Stimulated activated CD8-positive, alpha-beta memory T cell treated with anti-CD3 and anti-CD28 coated beads, Interleukin-4, amount 100 ng/mL, for 24 hours (primary cell): ENCODE data around the gene AJM1.
"Not testable (repeated sequence)": the region's sequence is repeated elsewhere in the genome, so short reads cannot be mapped to it uniquely, and the experiment has no call there.

Experiments used
- DNase-seq: peaks from one replicate; pipeline ENCODE4 v3.0.0-alpha.2; 2020; ENCODE audit warnings: low read depth

Gene AJM1

DNA sequence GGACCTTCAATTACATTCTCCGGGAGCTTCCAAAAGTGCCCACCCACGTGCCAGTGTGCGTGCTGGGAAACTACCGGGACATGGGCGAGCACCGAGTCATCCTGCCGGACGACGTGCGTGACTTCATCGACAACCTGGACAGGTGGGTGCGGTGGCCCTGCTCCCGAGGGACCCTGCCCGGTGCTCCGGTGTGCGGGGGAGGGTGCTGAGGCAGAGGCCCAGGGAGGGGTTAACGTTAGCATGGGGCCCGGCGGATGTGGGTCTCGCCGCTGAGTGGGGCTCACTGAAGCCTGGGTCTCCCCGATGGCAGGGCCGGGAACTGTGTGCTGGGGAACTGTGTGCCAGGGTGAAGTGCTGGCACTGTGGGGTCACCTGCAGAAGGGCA lies 10.6 kb upstream of the AJM1 start:
- DNase-seq: no peak

DNA sequence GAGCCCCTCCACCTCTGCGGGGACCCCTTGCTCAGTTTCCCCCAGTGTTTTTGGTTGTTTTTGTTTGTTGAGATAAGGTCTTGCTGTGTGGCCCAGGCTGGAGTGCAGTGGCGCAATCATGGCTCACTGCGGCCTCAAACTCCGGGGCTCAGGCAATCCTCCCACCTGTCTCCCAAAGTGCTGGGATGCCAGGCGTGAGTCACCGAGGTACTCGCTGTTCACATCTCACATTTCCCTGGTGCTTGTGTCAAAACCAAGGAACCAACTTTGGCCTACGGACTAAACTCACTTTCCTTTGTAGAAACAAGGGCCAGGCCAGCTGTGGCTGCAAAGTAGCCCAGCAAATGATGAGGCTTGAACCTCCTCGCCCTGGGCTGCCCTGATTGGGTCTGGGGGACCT lies 9.7 kb upstream of the AJM1 start:
- no peak for DNase-seq

DNA sequence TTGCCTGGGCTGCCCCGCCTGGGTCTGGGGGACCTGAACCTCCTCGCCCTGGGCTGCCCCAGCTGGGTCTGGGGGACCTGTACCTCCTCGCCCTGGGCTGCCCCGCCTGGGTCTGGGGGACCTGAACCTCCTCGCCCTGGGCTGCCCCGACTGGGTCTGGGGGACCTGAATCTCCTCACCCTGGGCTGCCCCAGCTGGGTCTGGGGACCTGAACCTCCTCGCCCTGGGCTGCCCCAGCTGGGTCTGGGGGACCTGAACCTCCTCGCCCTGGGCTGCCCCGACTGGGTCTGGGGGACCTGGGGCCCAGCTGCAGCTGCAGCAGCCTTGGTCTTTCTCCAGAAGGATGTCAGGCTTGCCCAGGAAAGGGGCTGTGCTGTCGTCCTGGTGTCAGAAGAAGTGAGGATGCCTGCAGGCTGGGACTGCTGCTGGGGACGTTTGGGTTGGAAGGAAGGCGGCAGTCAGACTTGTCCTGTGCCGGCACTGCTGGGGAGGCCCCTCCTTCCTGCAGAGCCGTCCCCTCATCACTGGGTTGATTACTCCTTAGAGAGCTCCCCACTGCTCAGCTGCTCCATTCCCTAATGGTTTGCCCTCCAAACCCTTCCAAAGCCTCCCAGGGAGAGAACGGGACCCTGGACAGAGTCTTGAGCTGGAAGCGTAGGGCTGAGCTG lies 8.8 kb upstream of the AJM1 start:
- not testable (repeated sequence) for DNase-seq

DNA sequence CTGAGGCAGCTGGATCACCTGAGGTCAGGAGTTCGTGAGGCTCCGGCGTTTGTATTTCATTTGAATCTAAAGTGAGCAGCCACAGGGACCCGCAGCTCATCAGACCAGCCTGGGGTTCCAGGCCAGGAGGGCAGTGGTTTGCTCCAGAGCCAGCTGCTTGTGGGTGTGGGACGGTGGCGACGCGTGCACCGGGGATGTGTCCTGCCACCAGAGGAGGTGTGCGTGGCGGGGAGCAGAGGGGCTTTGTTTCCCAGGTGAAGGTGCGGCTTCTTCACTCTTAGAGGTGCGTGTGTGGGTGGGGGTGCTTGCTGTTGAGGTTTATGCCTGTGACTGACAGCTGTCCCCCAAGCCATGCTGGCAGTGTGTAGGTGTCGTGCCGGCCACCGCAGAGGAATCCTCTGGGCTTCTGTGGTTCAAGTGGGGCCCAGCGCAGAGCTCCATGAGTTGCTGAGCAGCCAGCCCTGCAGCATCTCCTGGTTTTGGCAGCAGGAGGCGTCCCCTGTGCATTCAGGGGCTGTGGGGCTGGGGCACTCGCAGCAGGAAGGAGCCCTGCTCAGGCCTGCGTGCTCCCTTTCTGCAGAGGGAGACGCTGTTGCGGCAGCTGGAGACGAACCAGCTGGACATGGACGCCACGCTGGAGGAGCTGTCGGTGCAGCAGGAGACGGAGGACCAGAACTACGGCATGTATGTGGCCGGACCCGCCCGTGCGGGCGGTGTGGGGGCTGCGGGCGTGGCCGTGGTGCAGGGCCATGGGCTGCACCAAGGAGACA lies 6.9 kb upstream of the AJM1 start:
- no peak for DNase-seq

DNA sequence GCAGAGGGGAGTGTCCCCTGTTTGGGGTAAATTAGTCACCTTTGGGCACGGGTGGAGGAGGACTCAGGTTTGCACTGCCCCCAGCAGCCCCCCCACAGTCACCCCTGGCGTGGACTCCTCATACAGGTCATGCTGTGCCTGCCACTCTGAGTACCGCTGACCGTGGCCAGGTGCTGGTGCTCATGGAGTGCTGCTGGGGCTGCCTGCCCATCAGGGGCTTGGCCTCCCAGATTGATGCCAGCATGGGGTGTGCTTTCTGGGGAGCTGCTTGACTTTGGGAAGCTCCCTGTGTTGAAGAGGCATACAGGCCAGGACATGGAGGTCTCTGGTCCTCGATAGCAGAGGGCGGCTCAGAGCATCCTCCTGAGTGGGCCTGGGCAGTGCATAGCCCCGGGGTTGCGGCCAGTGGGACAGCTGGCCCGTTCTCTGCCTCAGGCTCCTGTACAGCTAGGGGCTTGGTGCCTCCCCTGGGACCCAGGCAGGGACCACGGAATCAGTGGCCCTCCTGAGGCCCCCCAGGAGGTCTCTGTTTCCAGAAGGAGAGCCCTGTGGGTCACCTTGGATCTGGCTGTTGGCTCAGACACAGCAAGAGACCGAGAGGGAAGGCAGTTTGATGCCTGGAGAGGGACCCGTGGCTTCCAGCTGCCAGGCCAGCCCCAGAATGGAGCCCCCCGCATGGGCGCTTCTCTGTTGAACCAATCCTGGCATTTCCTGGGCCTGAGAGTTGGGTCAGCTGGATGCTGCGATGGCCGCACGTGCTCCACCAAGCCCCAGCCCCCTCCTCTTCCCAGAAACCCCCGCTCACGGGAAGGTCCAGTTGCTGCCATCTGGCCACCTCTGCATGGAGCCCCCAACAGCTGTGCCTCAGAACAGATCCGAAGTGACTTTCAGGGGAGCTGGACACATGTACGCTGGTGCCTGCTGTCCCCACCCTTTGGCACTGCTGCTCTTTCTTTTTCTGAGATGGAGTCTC lies 6.1 kb upstream of the AJM1 start:
- DNase-seq: no peak

DNA sequence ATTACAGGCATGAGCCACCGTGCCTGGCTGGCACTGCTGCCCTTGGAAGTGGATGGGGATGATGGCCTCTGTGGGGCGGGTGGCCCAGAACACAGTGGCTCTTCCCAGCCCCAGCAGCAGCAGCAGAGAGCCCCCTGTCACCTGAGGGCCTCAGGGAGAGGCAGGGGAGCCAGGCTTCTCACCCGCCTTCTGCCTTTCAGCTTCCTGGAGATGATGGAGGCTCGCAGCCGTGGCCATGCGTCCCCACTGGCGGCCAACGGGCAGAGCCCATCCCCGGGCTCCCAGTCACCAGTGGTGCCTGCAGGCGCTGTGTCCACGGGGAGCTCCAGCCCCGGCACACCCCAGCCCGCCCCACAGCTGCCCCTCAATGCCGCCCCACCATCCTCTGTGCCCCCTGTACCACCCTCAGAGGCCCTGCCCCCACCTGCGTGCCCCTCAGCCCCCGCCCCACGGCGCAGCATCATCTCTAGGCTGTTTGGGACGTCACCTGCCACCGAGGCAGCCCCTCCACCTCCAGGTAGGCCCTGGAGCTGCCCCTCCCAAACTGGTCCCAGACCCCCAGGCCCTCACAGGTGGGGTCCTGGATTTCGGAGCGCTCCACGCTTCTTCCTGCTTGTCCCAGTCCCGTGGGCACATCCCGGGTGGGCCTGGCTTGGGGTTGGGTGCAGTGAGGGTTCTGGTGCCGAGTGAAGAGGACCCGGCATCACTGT lies 5.0 kb upstream of the AJM1 start:
- DNase-seq: no peak

DNA sequence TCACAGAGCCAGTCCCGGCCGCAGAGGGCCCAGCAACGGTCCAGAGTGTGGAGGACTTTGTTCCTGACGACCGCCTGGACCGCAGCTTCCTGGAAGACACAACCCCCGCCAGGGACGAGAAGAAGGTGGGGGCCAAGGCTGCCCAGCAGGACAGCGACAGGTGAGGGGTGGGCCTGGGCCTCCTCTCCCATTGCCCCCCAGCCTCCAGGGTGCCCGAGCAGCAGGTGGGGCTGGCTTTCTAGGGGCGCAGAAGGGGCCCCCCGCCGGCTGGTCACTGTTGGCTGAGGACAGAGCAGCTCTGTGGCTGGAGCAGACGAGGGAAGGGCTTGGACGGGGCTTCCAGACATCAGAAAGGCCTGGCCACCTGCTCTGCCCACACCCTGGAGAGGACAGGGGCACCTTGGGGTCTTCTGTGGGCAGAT lies 4.4 kb upstream of the AJM1 start:
- not testable (repeated sequence) for DNase-seq

DNA sequence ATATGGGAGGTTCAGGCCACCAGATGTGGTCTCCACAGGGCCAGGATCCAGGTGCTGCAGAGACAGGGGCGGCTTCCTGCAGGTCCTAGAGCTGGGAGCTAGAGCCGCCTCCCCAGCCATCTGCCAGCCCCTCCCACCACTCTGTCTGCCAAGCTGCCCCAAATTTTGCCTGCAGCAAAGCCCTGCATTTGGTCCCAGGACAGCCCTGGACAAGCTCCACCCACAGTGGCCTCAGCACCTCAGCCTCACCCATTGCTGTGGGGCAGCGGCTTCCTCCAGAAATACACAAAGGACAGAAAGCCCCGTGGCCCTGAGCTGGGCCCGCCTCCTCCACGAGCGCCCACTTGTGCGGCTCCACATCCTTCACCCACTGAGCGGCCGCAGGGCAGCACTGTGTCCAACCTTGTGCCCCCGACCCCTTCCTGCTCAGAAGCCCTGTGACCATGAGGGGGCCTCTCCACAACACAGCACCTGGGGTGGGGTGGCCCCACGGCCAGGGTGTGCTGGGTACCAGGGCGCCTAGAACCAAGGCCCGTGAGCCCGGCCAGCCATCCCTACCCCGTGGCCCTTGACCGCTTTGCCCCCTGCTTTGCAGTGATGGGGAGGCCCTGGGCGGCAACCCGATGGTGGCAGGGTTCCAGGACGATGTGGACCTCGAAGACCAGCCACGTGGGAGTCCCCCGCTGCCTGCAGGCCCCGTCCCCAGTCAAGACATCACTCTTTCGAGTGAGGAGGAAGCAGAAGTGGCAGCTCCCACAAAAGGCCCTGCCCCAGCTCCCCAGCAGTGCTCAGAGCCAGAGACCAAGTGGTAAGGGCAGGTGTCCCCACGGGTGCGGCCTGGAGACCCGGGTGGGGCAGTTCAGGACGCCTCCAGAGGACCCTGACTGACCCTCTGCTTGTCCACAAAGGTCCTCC lies 3.7 kb upstream of the AJM1 start:
- no peak for DNase-seq

DNA sequence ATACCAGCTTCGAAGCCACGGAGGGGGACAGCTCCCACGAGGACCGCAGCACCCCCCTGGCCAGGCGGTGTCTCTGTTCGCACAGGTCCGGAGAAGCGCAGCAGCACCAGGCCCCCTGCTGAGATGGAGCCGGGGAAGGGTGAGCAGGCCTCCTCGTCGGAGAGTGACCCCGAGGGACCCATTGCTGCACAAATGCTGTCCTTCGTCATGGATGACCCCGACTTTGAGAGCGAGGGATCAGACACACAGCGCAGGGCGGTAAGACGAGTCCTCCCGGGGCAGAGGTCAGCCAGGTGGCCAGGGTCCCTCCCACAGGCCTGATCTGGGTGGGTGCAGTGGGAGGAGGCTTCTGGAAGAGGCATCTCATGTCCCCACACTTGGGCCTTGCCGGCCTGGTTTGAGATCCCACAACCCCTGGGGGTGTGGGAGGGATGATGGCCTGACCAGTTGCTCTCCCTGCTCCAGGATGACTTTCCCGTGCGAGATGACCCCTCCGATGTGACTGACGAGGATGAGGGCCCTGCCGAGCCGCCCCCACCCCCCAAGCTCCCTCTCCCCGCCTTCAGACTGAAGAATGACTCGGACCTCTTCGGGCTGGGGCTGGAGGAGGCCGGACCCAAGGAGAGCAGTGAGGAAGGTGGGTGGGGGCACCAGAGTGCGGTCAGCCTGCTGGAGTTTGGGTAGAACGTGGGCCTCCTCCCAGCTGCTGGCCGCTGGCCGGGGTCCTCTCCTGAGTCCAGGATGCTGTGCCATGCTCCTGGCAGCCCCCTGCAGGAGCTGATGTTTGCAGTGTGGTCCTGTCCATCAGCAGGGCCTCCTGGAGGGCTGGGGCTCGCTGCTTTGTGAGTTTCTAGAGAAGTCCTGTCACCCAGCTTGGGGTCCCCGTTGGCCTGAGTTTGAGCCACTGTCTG lies 2.8 kb upstream of the AJM1 start:
- DNase-seq: no peak

DNA sequence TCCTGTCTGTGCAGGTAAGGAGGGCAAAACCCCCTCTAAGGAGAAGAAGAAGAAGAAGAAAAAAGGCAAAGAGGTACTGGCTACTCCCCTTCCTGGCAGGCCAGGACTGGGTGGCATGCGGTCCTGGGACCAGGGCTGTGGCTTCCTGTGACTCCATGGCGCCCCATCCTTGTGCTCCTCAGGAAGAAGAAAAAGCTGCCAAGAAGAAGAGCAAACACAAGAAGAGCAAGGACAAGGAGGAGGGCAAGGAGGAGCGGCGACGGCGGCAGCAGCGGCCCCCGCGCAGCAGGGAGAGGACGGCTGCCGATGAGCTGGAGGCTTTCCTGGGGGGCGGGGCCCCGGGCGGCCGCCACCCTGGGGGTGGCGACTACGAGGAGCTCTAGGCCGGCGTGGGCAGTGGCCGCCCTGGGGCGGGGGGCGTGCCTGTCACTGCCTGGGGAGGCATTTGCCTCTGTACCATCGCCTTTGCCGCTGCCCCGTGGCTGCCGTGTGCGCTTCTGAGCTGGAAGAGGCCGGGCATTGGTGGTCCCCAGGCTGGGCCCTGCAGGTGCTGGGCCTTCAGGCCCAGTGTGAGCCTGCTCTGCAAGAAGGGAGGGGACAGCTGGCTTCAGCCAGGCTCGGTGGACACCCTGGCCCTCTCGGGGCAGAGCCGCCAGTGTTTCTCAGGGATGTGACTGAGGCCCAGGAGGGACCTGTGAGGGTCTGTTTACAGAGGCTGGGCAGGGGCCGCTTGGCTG lies 2.0 kb upstream of the AJM1 start:
- no peak for DNase-seq

DNA sequence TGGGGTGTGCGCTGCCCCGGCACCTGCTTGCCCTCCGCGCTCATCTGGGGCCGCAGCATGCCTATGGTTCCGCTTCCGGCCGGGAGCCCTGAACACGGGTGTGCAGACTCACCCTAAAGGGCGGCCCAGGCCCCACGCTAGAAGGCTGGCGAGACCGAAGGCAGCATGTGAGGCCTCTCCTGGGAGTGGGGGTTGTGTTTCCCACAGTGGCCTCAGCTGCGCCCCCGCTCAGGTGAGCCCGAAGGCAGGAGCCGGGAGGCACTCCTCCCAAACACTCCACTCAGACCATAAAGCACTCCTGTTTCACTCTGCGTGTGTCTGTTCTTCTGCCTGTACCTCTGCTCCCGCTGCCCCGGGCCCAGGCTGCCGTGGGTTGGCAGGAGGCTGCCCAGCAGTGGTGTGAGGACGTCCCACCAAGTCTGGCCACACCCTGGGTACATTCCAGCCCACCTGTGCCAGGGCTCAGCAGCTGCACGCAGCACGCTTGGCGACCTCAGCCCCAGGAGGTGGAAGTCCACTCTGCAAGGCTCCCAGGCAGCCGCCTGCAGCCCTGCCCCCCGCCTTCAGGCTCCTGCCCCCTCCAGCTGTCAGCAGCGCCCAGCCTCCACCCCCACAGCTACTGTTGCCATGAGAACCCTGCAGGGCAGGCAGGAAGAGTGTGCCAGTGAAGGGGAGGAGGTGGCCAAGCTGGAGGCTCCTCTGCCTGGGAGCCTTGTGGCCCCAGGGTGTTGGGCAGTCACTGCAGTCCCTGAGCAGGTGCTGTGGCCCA lies 1.2 kb upstream of the AJM1 start:
- DNase-seq: no peak

DNA sequence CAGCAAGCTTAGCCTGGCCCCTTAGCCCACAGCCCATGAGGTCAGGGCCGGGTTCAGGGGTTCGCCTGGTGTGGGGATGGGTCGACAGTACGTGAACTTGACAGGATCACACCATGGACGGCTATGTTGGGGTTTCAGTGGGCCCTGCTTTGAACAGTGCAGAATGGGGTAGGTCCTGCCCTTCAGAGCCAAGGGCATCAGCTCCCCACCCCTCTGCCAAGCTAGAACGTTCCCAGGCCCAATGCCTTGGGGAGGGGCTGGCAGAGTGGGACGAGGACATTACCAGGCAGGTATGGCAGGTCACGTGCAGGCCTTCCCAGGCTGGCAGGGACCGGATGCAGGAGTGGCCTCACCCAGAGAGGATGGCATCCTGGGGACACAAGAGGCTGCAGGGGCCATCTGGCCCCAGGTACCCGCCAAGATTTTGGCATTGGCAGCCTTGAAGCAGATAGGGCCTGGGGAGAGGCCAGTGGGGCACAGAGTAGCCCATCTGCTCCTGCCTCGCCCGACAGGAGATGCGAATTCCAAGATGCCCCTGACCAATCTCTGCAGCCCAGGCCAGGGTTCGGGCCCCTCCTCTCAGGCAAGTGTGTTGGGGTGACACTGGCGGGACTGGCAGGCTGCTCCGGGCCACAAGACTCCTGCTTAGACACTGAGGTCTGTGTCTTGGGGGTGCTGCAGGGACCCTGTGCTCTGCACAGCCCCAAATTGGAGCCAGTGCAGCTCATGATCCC lies 465 bp upstream of the AJM1 start:
- not testable (repeated sequence) for DNase-seq

DNA sequence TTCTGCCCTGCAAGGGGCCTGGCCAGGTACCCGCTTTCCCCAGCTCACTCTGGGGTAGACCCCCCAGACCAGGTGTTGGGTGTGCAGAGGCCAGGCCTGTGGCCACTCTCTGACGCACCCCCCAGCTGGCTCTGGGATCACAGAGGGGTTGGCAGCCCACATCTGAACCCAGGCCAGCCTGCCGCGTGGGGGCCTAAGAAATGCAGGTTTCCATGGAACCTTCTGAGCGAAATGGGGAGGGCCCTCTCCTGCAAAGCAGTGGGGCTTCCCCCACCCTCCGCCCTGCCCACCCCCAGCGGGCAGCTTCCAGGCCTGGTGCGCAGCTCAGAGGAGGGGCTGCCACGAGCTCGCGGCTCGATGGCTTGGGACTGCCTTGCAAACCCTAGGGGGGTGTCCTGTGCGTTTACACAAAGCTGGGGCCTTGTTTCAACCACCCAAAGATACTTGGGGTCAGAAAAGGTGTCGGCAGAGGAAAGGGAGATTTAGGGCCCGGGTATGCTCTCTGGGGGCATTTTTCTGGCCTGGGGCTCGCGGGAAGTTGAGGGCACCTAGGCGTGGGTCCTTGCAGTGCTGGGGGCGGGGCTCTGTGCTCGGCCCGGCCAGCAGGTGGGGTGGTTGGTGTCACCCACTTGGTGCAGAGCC lies 1.0 kb downstream of the AJM1 start:
- DNase-seq: not testable (repeated sequence)

DNA sequence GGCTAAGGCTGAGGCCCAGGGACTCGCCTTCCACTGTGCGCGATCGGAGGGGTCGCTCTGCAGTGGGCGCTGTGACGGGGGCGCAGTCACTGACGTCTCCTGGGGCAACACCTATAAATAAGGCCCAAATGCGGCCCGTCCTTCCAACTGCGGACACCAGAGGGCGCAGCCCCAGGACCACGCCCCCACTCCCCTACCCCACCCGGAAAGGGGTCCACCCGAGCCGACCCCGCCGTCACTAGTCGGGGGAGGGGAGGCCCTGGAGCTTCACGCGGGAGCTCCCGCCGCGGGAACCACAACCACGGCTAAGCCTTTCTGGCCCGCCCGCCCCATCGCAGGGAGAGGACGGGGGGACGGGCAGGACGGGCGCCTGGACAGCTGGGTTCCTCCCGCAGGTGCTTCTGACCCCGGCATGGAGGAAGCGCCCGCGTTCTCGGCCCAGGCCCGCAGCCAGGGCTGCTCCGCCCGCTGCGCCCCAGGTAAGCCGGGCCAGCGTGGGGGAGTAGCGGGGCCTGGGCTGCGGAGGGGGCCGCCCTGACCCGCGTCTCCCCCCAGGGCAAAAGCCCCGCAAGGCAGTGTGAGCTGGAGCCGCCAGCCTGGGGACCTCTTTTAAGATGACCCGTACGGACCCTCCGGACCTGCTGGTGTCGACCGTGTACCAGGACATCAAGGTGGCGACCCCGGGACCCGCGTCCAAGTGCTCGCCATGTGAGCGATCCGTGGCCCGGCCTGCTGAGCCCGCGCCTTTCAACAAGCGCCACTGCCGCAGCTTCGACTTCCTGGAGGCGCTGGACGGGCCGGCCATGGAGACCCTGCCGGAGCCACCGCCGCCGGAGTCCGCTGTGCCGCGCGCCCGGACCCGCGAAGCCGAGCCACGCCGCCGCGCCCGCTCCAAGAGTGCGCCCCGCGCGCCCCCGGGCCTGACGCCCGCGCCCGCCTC lies 1.8 kb downstream of the AJM1 start:
- peak; percentile 44 for DNase-seq

DNA sequence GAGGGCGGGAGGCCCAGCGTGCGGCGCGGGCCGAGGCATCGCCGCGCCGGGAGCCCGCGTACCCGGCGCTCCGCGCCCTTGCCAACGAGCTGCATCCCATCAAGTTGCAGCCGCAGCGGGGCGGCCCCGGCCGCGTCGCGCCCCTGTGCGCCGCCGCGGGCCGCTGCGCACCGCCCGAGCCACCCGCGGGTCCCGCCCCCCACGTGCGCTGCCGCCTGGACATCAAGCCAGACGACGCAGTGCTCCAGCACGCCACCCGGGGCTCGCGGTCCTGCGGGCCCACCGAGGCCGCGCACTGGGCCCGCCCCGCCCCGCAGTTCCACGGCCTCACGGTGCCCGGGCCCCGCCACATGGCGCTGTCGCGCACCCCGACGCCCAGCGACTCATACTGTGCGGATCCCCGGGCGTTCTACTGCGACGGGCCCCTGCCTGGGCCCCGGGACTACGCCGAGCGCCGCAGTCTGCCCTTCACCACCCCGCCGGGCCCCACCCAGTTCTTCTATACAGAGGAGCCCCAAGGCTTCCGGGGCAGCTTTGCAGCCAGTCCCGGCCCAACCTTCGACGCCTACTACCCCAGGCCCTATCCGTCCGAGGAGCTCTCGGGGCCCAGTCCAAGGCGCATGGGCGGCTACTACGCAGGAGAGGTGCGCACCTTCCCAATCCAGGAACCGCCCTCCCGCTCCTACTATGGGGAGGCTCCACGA lies 2.6 kb downstream of the AJM1 start:
- DNase-seq: no peak
